DMS153 (cell line): Measurements from ENCODE around the gene SP140L.
"Not testable (repeated sequence)": the region's sequence is repeated elsewhere in the genome, so short reads cannot be mapped to it uniquely, and the experiment has no call there.

Experiments
- DNase-seq: peaks from one replicate; lab custom pipeline; 2025; lab: John Stamatoyannopoulos, UW

SP140L gene

GRCh38 chr2:230323385-230324106 lies 3.4 kb upstream of the SP140L start:
- no peak for DNase-seq

- no peak for DNase-seq
Observed at GRCh38 chr2:230324503-230324902, 2.5 kb upstream of the SP140L start.

GRCh38 chr2:230325316-230326243 lies 1.4 kb upstream of the SP140L start:
- no peak for DNase-seq

GRCh38 chr2:230327418-230328154 lies 593 bp downstream of the SP140L start:
- DNase-seq = peak; percentile 42

- DNase-seq = no peak
Observed at GRCh38 chr2:230328155-230328458, 1.1 kb downstream of the SP140L start.

GRCh38 chr2:230329946-230330605 lies 3.1 kb downstream of the SP140L start:
- no peak for DNase-seq

GRCh38 chr2:230330725-230331124 lies 3.7 kb downstream of the SP140L start:
- DNase-seq = no peak

- DNase-seq = no peak
Observed at GRCh38 chr2:230335461-230335863, 8.5 kb downstream of the SP140L start.

GRCh38 chr2:230335864-230336506 lies 9.0 kb downstream of the SP140L start:
- no peak for DNase-seq

GRCh38 chr2:230341936-230342528 lies 15.0 kb downstream of the SP140L start:
- DNase-seq = not testable (repeated sequence)

- DNase-seq = not testable (repeated sequence)
Observed at GRCh38 chr2:230343041-230343624, 16.1 kb downstream of the SP140L start.

- DNase-seq = no peak
Observed at GRCh38 chr2:230343747-230344146, 16.8 kb downstream of the SP140L start.

- DNase-seq = no peak
Observed at GRCh38 chr2:230346465-230346864, 19.5 kb downstream of the SP140L start.

- DNase-seq = no peak
Observed at GRCh38 chr2:230346921-230347533, 20.0 kb downstream of the SP140L start.

GRCh38 chr2:230347659-230348305 lies 20.8 kb downstream of the SP140L start:
- no peak for DNase-seq

GRCh38 chr2:230348787-230349186 lies 21.8 kb downstream of the SP140L start:
- DNase-seq = no peak

- no peak for DNase-seq
Observed at GRCh38 chr2:230356084-230356483, 29.1 kb downstream of the SP140L start.

GRCh38 chr2:230358305-230358704 lies 31.3 kb downstream of the SP140L start:
- no peak for DNase-seq

- no peak for DNase-seq
Observed at GRCh38 chr2:230360028-230360427, 33.0 kb downstream of the SP140L start.
